Natural killer cell (primary cell): ENCODE results near the gene TEC. TPM values are rescaled to one million over a fixed set of nuclear protein-coding genes. Genes with fewer than 3 reads are reported as not detected.

Experiments used
- ATAC-seq, 3 donors: fragments of 150-1000 bp in 2 of 3; fragments of 200-7000 bp in 1 of 3; cut with Tn5 transposase; 1 replicate in 1 of 3; 2 replicates in 2 of 3; pipeline ENCODE4 v1.10.0; 2021; ENCODE audit warnings: mild to moderate bottlenecking in 2 of 3, moderate library complexity in 2 of 3
- DNase-seq, 2 donors: peaks; one replicate each; pipeline versions ENCODE4 v3.0.0 to v3.0.0-alpha.2; 2013 to 2021; ENCODE audit warnings: mixed read lengths in 1 of 2
- H3K27ac ChIP-seq: one replicate; pipeline ENCODE4 v1.5.1; 2013; ENCODE audit warnings: mild to moderate bottlenecking, low read length
- H3K27me3 ChIP-seq: one replicate; pipeline ENCODE4 v1.6.1; 2013; ENCODE audit warnings: low read length; ENCODE audit not compliant: control insufficient read depth, insufficient read depth
- H3K36me3 ChIP-seq: one replicate; pipeline ENCODE4 v1.6.1; 2013; ENCODE audit warnings: low read length; ENCODE audit not compliant: control insufficient read depth, insufficient read depth
- H3K4me1 ChIP-seq: one replicate; pipeline ENCODE4 v1.6.1; 2013; ENCODE audit warnings: low read length; ENCODE audit not compliant: control insufficient read depth, insufficient read depth
- H3K4me3 ChIP-seq: one replicate; pipeline ENCODE4 v1.5.1; 2013; ENCODE audit warnings: low read length
- H3K9me3 ChIP-seq: one replicate; pipeline ENCODE4 v1.6.1; 2013; ENCODE audit warnings: low read length; ENCODE audit not compliant: control insufficient read depth, insufficient read depth
- H3K27ac Mint-ChIP-seq, 2 donors: one replicate each; pipeline ENCODE4 v1.8.0; 2022; ENCODE audit warnings: mild to moderate bottlenecking in 2 of 2, mixed read lengths in 2 of 2, moderate library complexity in 1 of 2
- H3K27me3 Mint-ChIP-seq, 2 donors: one replicate each; pipeline ENCODE4 v1.8.0; 2022; ENCODE audit warnings: low read depth in 2 of 2, mixed read lengths in 2 of 2
- H3K36me3 Mint-ChIP-seq: one replicate; pipeline ENCODE4 v1.8.0; 2022; ENCODE audit warnings: mixed read lengths
- H3K4me1 Mint-ChIP-seq, 2 donors: one replicate each; pipeline ENCODE4 v1.8.0; 2022; ENCODE audit warnings: mixed read lengths in 2 of 2
- H3K4me3 Mint-ChIP-seq: one replicate; pipeline ENCODE4 v1.8.0; 2022; ENCODE audit warnings: mild to moderate bottlenecking, moderate library complexity, mixed read lengths
- H3K9me3 Mint-ChIP-seq, 2 donors: one replicate each; pipeline ENCODE4 v1.8.0; 2022; ENCODE audit warnings: mixed read lengths in 2 of 2
- CTCF ChIP-seq: fragments of 200-600 bp; IDR thresholded peaks from one replicate; pipeline ENCODE4 v1.8.0; 2022; ENCODE audit warnings: antibody characterized with exemption
- WGBS: methylation state at CpG from one replicate; pipeline ENCODE4 v1.1.7; 2013; ENCODE audit warnings: missing lambda C conversion rate; ENCODE audit not compliant: insufficient coverage; 5-methylcytosine and 5-hydroxymethylcytosine counted together
- intact Hi-C: fragments of 100-400 bp; cut with micrococcal nuclease; formaldehyde crosslinking; loops from one replicate; pipeline ENCODE4 v1.14.2; 2022
- total RNA-seq, 4 donors: library from RNA; stranded (reverse); fragments of 120-200 nt in 1 of 4; gene quantifications; one replicate each; pipeline versions ENCODE4 v1.2.3 to v1.2.4, GENCODE V29; 2013 to 2022

Gene TEC
- total RNA-seq, 3 donors from 2014 or later (not counting 1 experiment from before 2014, with no cell fraction given): 4.0 to 7.4 (median 4.7) TPM

- no peaks in the 10 kb centered on the region for H3K36me3 ChIP-seq
- 91% methylated on average over 4 of the region's 4 CpGs for WGBS
- no peak overlapping the region for H3K27ac ChIP-seq
- H3K4me3 ChIP-seq: no peak overlapping the region
- H3K27me3 Mint-ChIP-seq: no peaks in the 10 kb centered on the region
- H3K4me1 ChIP-seq: peaks cover 8% of the 10 kb centered on the region
- intact Hi-C loops: no loop called here
- H3K36me3 Mint-ChIP-seq: no peaks in the 10 kb centered on the region
- no peak overlapping the region for H3K4me3 Mint-ChIP-seq
- no peak for DNase-seq
- H3K9me3 ChIP-seq: no peaks in the 10 kb centered on the region
- ATAC-seq: no peak
- H3K27me3 ChIP-seq: no peaks in the 10 kb centered on the region
- no peak overlapping the region for H3K27ac Mint-ChIP-seq
- peaks cover 6 to 12% of the 10 kb centered on the region in 2 donors for H3K4me1 Mint-ChIP-seq
- TF ChIP-seq CTCF: no peak
- no peaks in the 10 kb centered on the region for H3K9me3 Mint-ChIP-seq
Measured at GRCh38 chr4:48255959-48256342, 13.7 kb downstream of the TEC start.

GRCh38 chr4:48255072-48255958 is 14.3 kb downstream of the TEC start:
- 92% methylated on average over 6 of the region's 6 CpGs for WGBS
- Histone ChIP-seq H3K4me3 (no peak overlapping the region), H3K4me1 (peaks cover 8% of the 10 kb centered on the region), H3K27ac (no peak overlapping the region), H3K27me3 (no peaks in the 10 kb centered on the region), H3K36me3 (no peaks in the 10 kb centered on the region), H3K9me3 (no peaks in the 10 kb centered on the region)
- TF ChIP-seq CTCF: no peak
- no peaks in the 10 kb centered on the region for H3K36me3 Mint-ChIP-seq
- H3K9me3 Mint-ChIP-seq: no peaks in the 10 kb centered on the region
- intact Hi-C loops: no loop called here
- H3K4me1 Mint-ChIP-seq: peaks cover 12 to 13% of the 10 kb centered on the region in 2 donors
- no peaks in the 10 kb centered on the region for H3K27me3 Mint-ChIP-seq
- no peak overlapping the region for H3K4me3 Mint-ChIP-seq
- no peak overlapping the region for H3K27ac Mint-ChIP-seq
- ATAC-seq (no peak), DNase-seq (no peak)

GRCh38 chr4:48254381-48255071 is 15.1 kb downstream of the TEC start:
- Histone ChIP-seq H3K4me3 (no peak overlapping the region), H3K27ac (no peak overlapping the region), H3K9me3 (no peaks in the 10 kb centered on the region), H3K36me3 (no peaks in the 10 kb centered on the region), H3K27me3 (no peaks in the 10 kb centered on the region), H3K4me1 (peaks cover 8% of the 10 kb centered on the region)
- Mint-ChIP-seq H3K27me3 (no peaks in the 10 kb centered on the region), H3K4me3 (no peak overlapping the region), H3K27ac (no peak overlapping the region), H3K4me1 (peaks cover 13% of the 10 kb centered on the region in 2 donors), H3K36me3 (no peaks in the 10 kb centered on the region), H3K9me3 (no peaks in the 10 kb centered on the region)
- 94% methylated on average over 6 of the region's 6 CpGs for WGBS
- TF ChIP-seq CTCF: no peak
- ATAC-seq: no peak
- no peak for DNase-seq
- intact Hi-C loops: no loop called here
